ENCODE data around the gene ALAS2.
A peak's percentile ranks its signal among the peaks of the same experiment; 100 is the strongest.
"Not testable (repeated sequence)": the region's sequence is repeated elsewhere in the genome, so short reads cannot be mapped to it uniquely, and the experiment has no call there.

ALAS2 gene

GRCh38 chrX:55006827-55007621 is 23.8 kb downstream of the ALAS2 start:
- no peak for DNase-seq

- no peak for DNase-seq
Observed at GRCh38 chrX:55005256-55005655, 25.5 kb downstream of the ALAS2 start.

GRCh38 chrX:55004231-55004630 is 26.5 kb downstream of the ALAS2 start:
- DNase-seq: no peak

- DNase-seq: peak; percentile 20 to 92 (median 82)
Observed at GRCh38 chrX:54999717-55000598, 30.8 kb downstream of the ALAS2 start, which contains the start of gene APEX2. Gene APEX2, plus strand, starts transcription at chrX:55000363. Its CDS starts 60 bp downstream, at chrX:55000423.

- DNase-seq: no peak
Observed at GRCh38 chrX:54995621-54996020, 35.2 kb downstream of the ALAS2 start.

GRCh38 chrX:54994668-54995351 is 36.0 kb downstream of the ALAS2 start:
- no peak for DNase-seq

GRCh38 chrX:54994099-54994498 is 36.7 kb downstream of the ALAS2 start, which contains the start of gene PFKFB1:
Gene PFKFB1, minus strand, starts transcription at chrX:54994188. Its CDS starts 181 bp downstream, at chrX:54994007.
- DNase-seq: no peak

GRCh38 chrX:54992911-54993622 is 37.7 kb downstream of the ALAS2 start:
- no peak for DNase-seq

GRCh38 chrX:54991706-54992105 is 39.1 kb downstream of the ALAS2 start:
- no peak for DNase-seq

GRCh38 chrX:54983306-54983705 is 47.5 kb downstream of the ALAS2 start:
- not testable (repeated sequence) for DNase-seq

GRCh38 chrX:54980334-54980733 is 50.4 kb downstream of the ALAS2 start:
- DNase-seq: no peak

- no peak for DNase-seq
Observed at GRCh38 chrX:54979432-54979831, 51.3 kb downstream of the ALAS2 start.

GRCh38 chrX:54978448-54978847 is 52.3 kb downstream of the ALAS2 start:
- DNase-seq: no peak

- no peak for DNase-seq
Observed at GRCh38 chrX:54977387-54977786, 53.4 kb downstream of the ALAS2 start.

- no peak for DNase-seq
Observed at GRCh38 chrX:54964766-54965497, 65.8 kb downstream of the ALAS2 start.

GRCh38 chrX:54961750-54962149 is 69.0 kb downstream of the ALAS2 start:
- DNase-seq: no peak
